HEK293 (cell line): ENCODE results near the gene ERCC6.

Experiments used
- BCL11B ChIP-seq: fragments of 450-650 bp; formaldehyde crosslinking; IDR thresholded peaks from 2 replicates; pipeline ENCODE4 v1.5.1; 2016; ENCODE audit warnings: low read depth, missing biosample characterization, missing genetic modification characterization
- TCF7L2 ChIP-seq: IDR thresholded peaks from 2 replicates; pipeline ENCODE4 v1.6.1; 2011; ENCODE audit warnings: low read depth, mild to moderate bottlenecking, inconsistent platforms, low read length, moderate library complexity, borderline replicate concordance
- ZBTB17 ChIP-seq: fragments of 450-650 bp; formaldehyde crosslinking; IDR thresholded peaks from 2 replicates; pipeline ENCODE4 v1.5.1; 2016; ENCODE audit warnings: missing biosample characterization, missing genetic modification characterization
- ZNF404 ChIP-seq: fragments of 450-650 bp; formaldehyde crosslinking; IDR thresholded peaks from 2 replicates; pipeline ENCODE4 v1.5.1; 2017; ENCODE audit warnings: missing biosample characterization, missing genetic modification characterization
- ZNF423 ChIP-seq: fragments of 450-650 bp; formaldehyde crosslinking; IDR thresholded peaks from 2 replicates; pipeline ENCODE4 v1.5.1; 2016; ENCODE audit warnings: missing biosample characterization, missing genetic modification characterization
- ZNF629 ChIP-seq: fragments of 450-650 bp; formaldehyde crosslinking; IDR thresholded peaks from 2 replicates; pipeline ENCODE4 v1.5.1; 2017; ENCODE audit warnings: missing biosample characterization, missing genetic modification characterization
- ZSCAN30 ChIP-seq: fragments of 450-650 bp; IDR thresholded peaks from 2 replicates; pipeline ENCODE4 v1.5.1; 2018; ENCODE audit warnings: missing biosample characterization, mild to moderate bottlenecking, missing genetic modification characterization, moderate library complexity
- TF ChIP-seq, protein P1 (sequence below): fragments of 450-650 bp; formaldehyde crosslinking; IDR thresholded peaks from 2 replicates; pipeline ENCODE4 v1.5.1; 2016; ENCODE audit warnings: missing biosample characterization, missing genetic modification characterization
- TF ChIP-seq, protein P2 (sequence below): fragments of 450-650 bp; formaldehyde crosslinking; IDR thresholded peaks from 2 replicates; pipeline ENCODE4 v1.5.1; 2016; ENCODE audit warnings: missing biosample characterization, missing genetic modification characterization

DNA sequence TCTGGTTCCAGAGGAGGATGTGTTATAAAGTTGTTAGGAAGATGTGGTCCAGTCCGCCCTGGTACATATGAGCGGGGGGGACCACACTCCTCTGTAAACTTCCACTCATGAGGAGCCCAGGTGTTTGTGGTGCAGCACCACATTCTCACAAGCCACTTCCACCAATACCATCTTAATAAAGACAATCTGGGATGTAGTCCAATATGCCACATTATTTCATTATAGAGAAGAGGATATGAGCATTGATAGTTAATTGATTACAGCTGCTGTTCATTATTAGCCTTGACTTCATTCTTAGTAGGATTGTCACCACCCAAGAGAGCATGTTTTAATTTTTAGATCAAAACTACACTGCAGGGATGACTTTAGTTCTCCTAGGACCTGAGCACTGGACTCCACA lies 40.5 kb downstream of the ERCC6 start:
- TF ChIP-seq BCL11B (no peak), TCF7L2 (no peak), ZNF423 (tag by site-specific recombination) (no peak), ZNF629 (tag by site-specific recombination) (no peak), ZBTB17 (tag by site-specific recombination) (no peak), ZNF404 (tag by site-specific recombination) (no peak), ZSCAN30 (tag by site-specific recombination) (no peak)
- TF ChIP-seq, protein P1, sequence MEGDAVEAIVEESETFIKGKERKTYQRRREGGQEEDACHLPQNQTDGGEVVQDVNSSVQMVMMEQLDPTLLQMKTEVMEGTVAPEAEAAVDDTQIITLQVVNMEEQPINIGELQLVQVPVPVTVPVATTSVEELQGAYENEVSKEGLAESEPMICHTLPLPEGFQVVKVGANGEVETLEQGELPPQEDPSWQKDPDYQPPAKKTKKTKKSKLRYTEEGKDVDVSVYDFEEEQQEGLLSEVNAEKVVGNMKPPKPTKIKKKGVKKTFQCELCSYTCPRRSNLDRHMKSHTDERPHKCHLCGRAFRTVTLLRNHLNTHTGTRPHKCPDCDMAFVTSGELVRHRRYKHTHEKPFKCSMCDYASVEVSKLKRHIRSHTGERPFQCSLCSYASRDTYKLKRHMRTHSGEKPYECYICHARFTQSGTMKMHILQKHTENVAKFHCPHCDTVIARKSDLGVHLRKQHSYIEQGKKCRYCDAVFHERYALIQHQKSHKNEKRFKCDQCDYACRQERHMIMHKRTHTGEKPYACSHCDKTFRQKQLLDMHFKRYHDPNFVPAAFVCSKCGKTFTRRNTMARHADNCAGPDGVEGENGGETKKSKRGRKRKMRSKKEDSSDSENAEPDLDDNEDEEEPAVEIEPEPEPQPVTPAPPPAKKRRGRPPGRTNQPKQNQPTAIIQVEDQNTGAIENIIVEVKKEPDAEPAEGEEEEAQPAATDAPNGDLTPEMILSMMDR (tag by site-specific recombination) = no peak
- TF ChIP-seq, protein P2, sequence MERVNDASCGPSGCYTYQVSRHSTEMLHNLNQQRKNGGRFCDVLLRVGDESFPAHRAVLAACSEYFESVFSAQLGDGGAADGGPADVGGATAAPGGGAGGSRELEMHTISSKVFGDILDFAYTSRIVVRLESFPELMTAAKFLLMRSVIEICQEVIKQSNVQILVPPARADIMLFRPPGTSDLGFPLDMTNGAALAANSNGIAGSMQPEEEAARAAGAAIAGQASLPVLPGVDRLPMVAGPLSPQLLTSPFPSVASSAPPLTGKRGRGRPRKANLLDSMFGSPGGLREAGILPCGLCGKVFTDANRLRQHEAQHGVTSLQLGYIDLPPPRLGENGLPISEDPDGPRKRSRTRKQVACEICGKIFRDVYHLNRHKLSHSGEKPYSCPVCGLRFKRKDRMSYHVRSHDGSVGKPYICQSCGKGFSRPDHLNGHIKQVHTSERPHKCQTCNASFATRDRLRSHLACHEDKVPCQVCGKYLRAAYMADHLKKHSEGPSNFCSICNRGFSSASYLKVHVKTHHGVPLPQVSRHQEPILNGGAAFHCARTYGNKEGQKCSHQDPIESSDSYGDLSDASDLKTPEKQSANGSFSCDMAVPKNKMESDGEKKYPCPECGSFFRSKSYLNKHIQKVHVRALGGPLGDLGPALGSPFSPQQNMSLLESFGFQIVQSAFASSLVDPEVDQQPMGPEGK (tag by site-specific recombination) = no peak
